PC-3 (cell line): ENCODE measurements around the gene UNC13C. TPM values are rescaled to one million over a fixed set of nuclear protein-coding genes. Genes with fewer than 3 reads are reported as not detected.

Source experiments
- ATAC-seq: fragments of 200-7000 bp; cut with Tn5 transposase; 2 replicates; pipeline ENCODE4 v1.9.1; 2020; ENCODE audit warnings: mild to moderate bottlenecking, moderate library complexity
- BruUV-seq: library from RNA; stranded (reverse); fragments of 400-500 nt; replicated peaks from 2 replicates; lab custom pipeline; 2021; lab: Mats Ljungman, UMichigan
- CTCF ChIA-PET: fragments of 300-600 bp; sonication (Branson Sonifier 250); formaldehyde crosslinking; loops from one replicate; lab custom pipeline; 2022; ENCODE audit warnings: antibody characterized with exemption; lab: Charles Lee
- POLR2A ChIA-PET: fragments of 300-600 bp; sonication (Branson Sonifier 250); formaldehyde crosslinking; loops from one replicate; lab custom pipeline; 2022; ENCODE audit warnings: antibody characterized with exemption; ENCODE audit not compliant: unreplicated experiment; lab: Charles Lee
- DNase-seq: peaks from one replicate; pipeline ENCODE4 v3.0.0-alpha.2; 2015
- H2AFZ ChIP-seq: fragments of 300-600 bp; sonication (generic); 2 replicates; pipeline ENCODE4 v1.6.0; 2016; ENCODE audit warnings: antibody characterized with exemption, low read length
- H3F3A ChIP-seq: fragments of 300-600 bp; sonication (generic); one replicate; pipeline ENCODE4 v1.6.0; 2017; ENCODE audit warnings: antibody characterized with exemption, low read length, control low read depth, mild to moderate bottlenecking; ENCODE audit not compliant: unreplicated experiment
- H3K27ac ChIP-seq: fragments of 300-600 bp; sonication (generic); 2 replicates; pipeline ENCODE4 v1.5.1; 2016; ENCODE audit warnings: mild to moderate bottlenecking, low read length
- H3K27me3 ChIP-seq: fragments of 300-600 bp; sonication (generic); 2 replicates; pipeline ENCODE4 v1.6.1; 2016; ENCODE audit warnings: low read length, mixed read lengths
- H3K36me3 ChIP-seq: fragments of 300-600 bp; sonication (generic); 2 replicates; pipeline ENCODE4 v1.6.1; 2016; ENCODE audit warnings: low read depth, mixed run types, low read length, mixed read lengths
- H3K4me1 ChIP-seq: fragments of 300-600 bp; sonication (generic); 2 replicates; pipeline ENCODE4 v1.5.1; 2016; ENCODE audit warnings: low read length; ENCODE audit not compliant: insufficient read depth
- H3K4me2 ChIP-seq: fragments of 300-600 bp; sonication (generic); 2 replicates; pipeline ENCODE4 v1.6.0; 2016; ENCODE audit warnings: low read length
- H3K4me3 ChIP-seq: fragments of 300-600 bp; sonication (generic); 2 replicates; pipeline ENCODE4 v1.5.1; 2016; ENCODE audit warnings: mild to moderate bottlenecking, low read length, mixed read lengths
- H3K79me2 ChIP-seq: fragments of 300-600 bp; sonication (generic); 2 replicates; pipeline ENCODE4 v1.6.1; 2017; ENCODE audit warnings: low read length, mixed read lengths
- H3K9ac ChIP-seq: fragments of 300-600 bp; sonication (generic); 2 replicates; pipeline ENCODE4 v1.6.0; 2016; ENCODE audit warnings: mild to moderate bottlenecking, low read length
- H3K9me2 ChIP-seq: fragments of 300-600 bp; sonication (generic); replicated peaks from 2 replicates; pipeline ENCODE4 v1.6.1; 2016; ENCODE audit warnings: mixed run types, low read length, mixed read lengths
- H3K9me3 ChIP-seq: fragments of 300-600 bp; sonication (generic); 2 replicates; pipeline ENCODE4 v1.6.1; 2016; ENCODE audit warnings: low read length, mixed read lengths
- H4K20me1 ChIP-seq: fragments of 300-600 bp; sonication (generic); 2 replicates; pipeline ENCODE4 v1.6.1; 2016; ENCODE audit warnings: low read length, mixed read lengths
- EZH2 ChIP-seq: fragments of 300-600 bp; sonication (generic); IDR thresholded peaks from one replicate; pipeline ENCODE4 v1.6.1; 2017; ENCODE audit warnings: antibody characterized with exemption, mild to moderate bottlenecking, low read length; ENCODE audit not compliant: unreplicated experiment
- EZH2phosphoT487 ChIP-seq: fragments of 300-600 bp; sonication (generic); IDR thresholded peaks from 2 replicates; pipeline ENCODE4 v1.6.1; 2018; ENCODE audit warnings: mild to moderate bottlenecking, antibody characterized with exemption, low read length, borderline replicate concordance
- intact Hi-C: fragments of 100-400 bp; cut with micrococcal nuclease; formaldehyde crosslinking; loops from 2 replicates; pipeline ENCODE4 v1.9.0; 2023
- total RNA-seq: library from RNA; depleted of rRNA; stranded (reverse); fragments of >200 nt; gene quantifications from 2 replicates; pipeline ENCODE4 v1.2.3, GENCODE V29; 2014
- TF ChIP-seq, protein P1 (sequence below): fragments of 300-600 bp; sonication (generic); conservative IDR thresholded peaks from 2 replicates; pipeline ENCODE4 v1.5.1; 2017; ENCODE audit warnings: antibody characterized with exemption, low read depth, mild to moderate bottlenecking, low read length

UNC13C gene
- total RNA-seq, 1 experiment from 2014 or later: not detected

DNA sequence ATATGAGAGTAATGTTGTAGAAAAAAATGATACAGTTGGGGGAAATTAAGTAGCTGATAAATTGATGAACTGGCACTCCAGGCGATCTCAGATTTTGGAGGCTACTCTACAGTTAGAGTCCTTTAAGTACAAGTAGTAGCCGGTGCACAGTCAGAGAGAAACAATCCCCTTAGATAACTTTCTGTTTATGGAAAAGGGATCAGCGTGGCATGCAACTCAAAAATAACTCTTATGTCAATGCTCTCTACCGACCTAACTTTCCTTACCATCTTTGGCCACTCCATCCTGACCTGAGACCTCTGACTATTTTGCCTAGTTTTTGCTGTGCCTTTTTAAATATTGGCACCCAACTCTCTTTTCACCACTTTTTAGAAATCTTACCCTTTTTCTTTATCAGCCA, 299.6 kb downstream of the UNC13C start:
- CTCF ChIA-PET: no interaction called here
- H3K79me2 ChIP-seq: no peaks in the 10 kb centered on the region

DNA sequence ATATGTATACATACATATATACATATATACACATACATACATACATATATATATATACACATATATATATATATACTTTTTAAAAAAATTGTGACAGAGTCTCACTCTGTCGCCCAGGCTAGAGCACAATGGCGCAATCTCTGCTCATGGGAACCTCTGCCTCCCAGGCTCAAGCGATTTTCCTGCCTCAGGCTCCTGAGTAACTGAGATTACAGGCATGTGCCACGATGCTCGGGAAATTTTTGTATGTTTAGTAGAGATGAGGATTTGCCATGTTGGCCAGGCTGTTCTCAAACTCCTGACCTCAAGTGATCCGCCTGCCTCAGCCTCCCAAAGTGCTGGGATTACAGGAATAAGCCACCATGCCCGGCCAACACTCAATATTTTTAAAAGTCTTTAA, 302.5 kb downstream of the UNC13C start:
- no peaks in the 10 kb centered on the region for H3K79me2 ChIP-seq
- no peak overlapping the region for H3K4me2 ChIP-seq
- no peak overlapping the region for H3K9ac ChIP-seq
- H2AFZ ChIP-seq: no peak overlapping the region
- ATAC-seq (no peak), DNase-seq (no peak)
- TF ChIP-seq EZH2phosphoT487 (no peak), EZH2 (no peak)
- TF ChIP-seq, protein P1, sequence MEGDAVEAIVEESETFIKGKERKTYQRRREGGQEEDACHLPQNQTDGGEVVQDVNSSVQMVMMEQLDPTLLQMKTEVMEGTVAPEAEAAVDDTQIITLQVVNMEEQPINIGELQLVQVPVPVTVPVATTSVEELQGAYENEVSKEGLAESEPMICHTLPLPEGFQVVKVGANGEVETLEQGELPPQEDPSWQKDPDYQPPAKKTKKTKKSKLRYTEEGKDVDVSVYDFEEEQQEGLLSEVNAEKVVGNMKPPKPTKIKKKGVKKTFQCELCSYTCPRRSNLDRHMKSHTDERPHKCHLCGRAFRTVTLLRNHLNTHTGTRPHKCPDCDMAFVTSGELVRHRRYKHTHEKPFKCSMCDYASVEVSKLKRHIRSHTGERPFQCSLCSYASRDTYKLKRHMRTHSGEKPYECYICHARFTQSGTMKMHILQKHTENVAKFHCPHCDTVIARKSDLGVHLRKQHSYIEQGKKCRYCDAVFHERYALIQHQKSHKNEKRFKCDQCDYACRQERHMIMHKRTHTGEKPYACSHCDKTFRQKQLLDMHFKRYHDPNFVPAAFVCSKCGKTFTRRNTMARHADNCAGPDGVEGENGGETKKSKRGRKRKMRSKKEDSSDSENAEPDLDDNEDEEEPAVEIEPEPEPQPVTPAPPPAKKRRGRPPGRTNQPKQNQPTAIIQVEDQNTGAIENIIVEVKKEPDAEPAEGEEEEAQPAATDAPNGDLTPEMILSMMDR: no peak
- ChIA-PET CTCF (no interaction called here), POLR2A (no interaction called here)
- no peaks in the 10 kb centered on the region for H3K4me1 ChIP-seq
- no peaks in the 10 kb centered on the region for H3K27me3 ChIP-seq
- no peaks in the 10 kb centered on the region for H3K36me3 ChIP-seq
- no peaks in the 10 kb centered on the region for H4K20me1 ChIP-seq
- intact Hi-C loops: no loop called here
- H3K9me3 ChIP-seq: no peaks in the 10 kb centered on the region
- H3K9me2 ChIP-seq: no peaks in the 10 kb centered on the region
- no peak overlapping the region for H3K27ac ChIP-seq
- no TSS peak for BruUV-seq
- H3K4me3 ChIP-seq: no peak overlapping the region
- H3F3A ChIP-seq: no peaks in the 10 kb centered on the region

More for the DNA sequence above, 299.6 kb downstream of the UNC13C start:
- BruUV-seq: no TSS peak
- no peak for ATAC-seq
- no peaks in the 10 kb centered on the region for H3K27me3 ChIP-seq
- H3K9ac ChIP-seq: no peak overlapping the region
- no peaks in the 10 kb centered on the region for H3K4me1 ChIP-seq
- no peak overlapping the region for H3K4me3 ChIP-seq
- no peak overlapping the region for H3K4me2 ChIP-seq
- H3F3A ChIP-seq: no peaks in the 10 kb centered on the region
- no peak overlapping the region for H3K27ac ChIP-seq
- no peaks in the 10 kb centered on the region for H4K20me1 ChIP-seq
- H3K36me3 ChIP-seq: no peaks in the 10 kb centered on the region
- H3K9me3 ChIP-seq: no peaks in the 10 kb centered on the region
- H3K9me2 ChIP-seq: no peaks in the 10 kb centered on the region
- intact Hi-C loops: no loop called here
- POLR2A ChIA-PET: no interaction called here
- TF ChIP-seq, protein P1: no peak
- TF ChIP-seq EZH2: no peak
- TF ChIP-seq EZH2phosphoT487: no peak
- no peak for DNase-seq
- no peak overlapping the region for H2AFZ ChIP-seq

DNA sequence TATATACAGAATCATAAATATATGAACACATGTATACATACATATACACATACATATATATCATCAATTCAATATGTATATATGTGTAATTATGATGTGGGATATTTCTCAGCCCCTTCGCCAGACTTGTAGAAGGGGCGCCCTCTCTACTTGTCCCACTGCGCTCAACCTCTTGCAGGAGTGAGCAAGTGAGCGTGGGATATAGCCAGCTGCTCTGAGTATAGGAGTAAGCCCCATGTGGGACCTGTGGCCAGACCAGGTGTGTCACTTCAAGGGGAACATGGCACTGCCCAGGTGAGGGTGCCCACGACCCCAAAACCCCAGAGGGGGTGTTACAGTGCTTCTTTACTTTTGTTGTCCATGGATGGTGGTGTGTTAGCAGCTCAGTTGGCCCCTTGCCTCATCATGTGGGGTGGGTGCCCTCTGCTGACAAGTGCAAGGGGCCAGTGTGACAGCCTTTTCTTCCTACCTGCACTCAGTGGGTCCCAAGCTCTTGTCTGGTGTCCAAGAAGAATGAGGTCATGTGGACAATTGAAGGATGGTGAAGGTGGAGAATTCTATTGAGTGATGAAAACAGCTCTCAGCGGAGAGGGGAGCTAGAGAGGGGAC, 304.1 kb downstream of the UNC13C start:
- Histone ChIP-seq H3K79me2 (no peaks in the 10 kb centered on the region), H3K27ac (no peak overlapping the region), H3K4me2 (no peak overlapping the region), H3F3A (no peaks in the 10 kb centered on the region), H3K4me1 (no peaks in the 10 kb centered on the region), H3K9ac (no peak overlapping the region), H4K20me1 (no peaks in the 10 kb centered on the region), H3K4me3 (no peak overlapping the region), H3K9me3 (no peaks in the 10 kb centered on the region), H2AFZ (no peak overlapping the region), H3K27me3 (no peaks in the 10 kb centered on the region), H3K9me2 (no peaks in the 10 kb centered on the region), H3K36me3 (no peaks in the 10 kb centered on the region)
- intact Hi-C loops: no loop called here
- no peak for ATAC-seq
- ChIA-PET POLR2A (no interaction called here), CTCF (no interaction called here)
- no peak for DNase-seq
- TF ChIP-seq, protein P1: no peak
- TF ChIP-seq EZH2phosphoT487 (no peak), EZH2 (no peak)
- BruUV-seq: no TSS peak
